ENCODE data around the gene PPT2. TPM values are rescaled to one million over a fixed set of nuclear protein-coding genes. Genes with fewer than 3 reads are reported as not detected.
A peak's percentile ranks its signal among the peaks of the same experiment; 100 is the strongest.
"Not testable (repeated sequence)": the region's sequence is repeated elsewhere in the genome, so short reads cannot be mapped to it uniquely, and the experiment has no call there.

PPT2 gene
- polyA plus RNA-seq, 2 of the 4 experiments (the other 2 are of a cell fraction) = 9.3 to 11.7 TPM

- TF ChIP-seq HOXB13 (CRISPR knock-in tag; IDR thresholded peaks at IDR 0.05; ENCODE audit: low read depth) (no peak), NPAS2 (CRISPR knock-in tag; IDR thresholded peaks at IDR 0.05; ENCODE audit: borderline replicate concordance) (no peak), NR3C1 (IDR thresholded peaks at IDR 0.05) (no peak), JUNB (IDR thresholded peaks at IDR 0.05) (no peak)
Measured at GRCh38 chr6:32183483-32184083, 29.6 kb downstream of the PPT2 start (continued).

GRCh38 chr6:32184084-32184640 lies 30.2 kb downstream of the PPT2 start, which contains the start of gene AGER:
Gene AGER, minus strand, starts transcription at chr6:32184253. Its CDS starts 31 bp downstream, at chr6:32184222.
- Histone ChIP-seq H3K27ac (peak within 1 kb of the TSS; percentile 56 to 61; a peak in 4 of 6 replicates), H3K4me2 (peak within 1 kb of the TSS; percentile 63), H3K9me3 (no peaks in the 10 kb centered on the region), H3K4me3 (no peak within 1 kb of the TSS), H3K4me1 (peaks cover 33% of the 10 kb centered on the region)
- no peak for TF ChIP-seq ZSCAN20 (CRISPR knock-in tag; IDR thresholded peaks at IDR 0.05)
- TF ChIP-seq CEBPB (IDR thresholded peaks at IDR 0.05) = peak in 1 of 2 experiments; percentile 60; a peak in 1 of 4 replicates
- TF ChIP-seq MYC (IDR thresholded peaks at IDR 0.05; ENCODE audit: borderline replicate concordance, low read length) = no peak
- TF ChIP-seq POLR2A (IDR thresholded peaks at IDR 0.05; ENCODE audit: low read length) = no peak
- peak in 1 of 2 experiments; percentile 26; a peak in 1 of 5 replicates for TF ChIP-seq JUN (IDR thresholded peaks at IDR 0.05)
- TF ChIP-seq CHD4 (IDR thresholded peaks at IDR 0.05; ENCODE audit: borderline replicate concordance) = no peak
- ChIA-PET CTCF (no interaction called here), POLR2A (no interaction called here)
- 76% methylated on average over 6 of the region's 6 CpGs for WGBS (ENCODE audit: missing lambda C conversion rate)
- DNase-seq (ENCODE audit: low read depth in 1 of 2, low spot score in 1 of 2) (no peak), FAIRE-seq (no peak), ATAC-seq (no peak)

- H3K4me3 ChIP-seq, CTCF ChIA-PET, FAIRE-seq, H3K9me3 ChIP-seq: not testable (repeated sequence)
- 9% methylated on average over 10 of the region's 11 CpGs for WGBS (ENCODE audit: missing lambda C conversion rate)
- DNase-seq (ENCODE audit: low read depth in 1 of 2, low spot score in 1 of 2) (peak; percentile 61 to 90), ATAC-seq (peak; percentile 81 to 86)
- POLR2A ChIA-PET = interaction anchor here (0.6 to 1.2 kb wide), 3 partner anchors 10 to 786 kb away, joined by 3 to 5 read pairs (median 3); no protein-coding TSS in a partner anchor
- Histone ChIP-seq H3K4me1 (peaks cover 32% of the 10 kb centered on the region), H3K4me2 (peak overlapping the region; percentile 63), H3K27ac (peak overlapping the region; percentile 56 to 61)
Measured at GRCh38 chr6:32185681-32186131, 31.8 kb downstream of the PPT2 start.

GRCh38 chr6:32186151-32186840 lies 32.4 kb downstream of the PPT2 start:
- peak overlapping the region; percentile 63 for H3K4me2 ChIP-seq
- POLR2A ChIA-PET = interaction anchor here (1.2 kb wide), 1 partner anchor 9 kb away, joined by 3 read pairs; no protein-coding TSS in a partner anchor
- ATAC-seq; CTCF ChIA-PET; FAIRE-seq; H3K4me3 ChIP-seq; DNase-seq (ENCODE audit: low read depth in 1 of 2, low spot score in 1 of 2); H3K9me3 ChIP-seq: not testable (repeated sequence)
- H3K27ac ChIP-seq = peak overlapping the region; percentile 51 to 61; a peak in 4 of 6 replicates
- H3K4me1 ChIP-seq = peaks cover 36% of the 10 kb centered on the region
- 65% methylated on average over 9 of the region's 10 CpGs for WGBS (ENCODE audit: missing lambda C conversion rate)

GRCh38 chr6:32187009-32187709 lies 33.2 kb downstream of the PPT2 start:
- no peak for ATAC-seq
- H3K4me2 ChIP-seq = no peak overlapping the region
- POLR2A ChIA-PET = no interaction called here
- H3K27ac ChIP-seq = peak overlapping the region in 1 of 2 experiments; percentile 61; a peak in 2 of 6 replicates
- TF ChIP-seq GATA3 (IDR thresholded peaks at IDR 0.05; ENCODE audit: borderline replicate concordance) (no peak), HEYL (CRISPR knock-in tag; IDR thresholded peaks at IDR 0.05) (no peak)
- CTCF ChIA-PET = interaction anchor here (0.8 kb wide), 1 partner anchor 9 kb away, joined by 3 read pairs; no protein-coding TSS in a partner anchor
- peaks cover 36% of the 10 kb centered on the region for H3K4me1 ChIP-seq
- DNase-seq (ENCODE audit: low read depth in 1 of 2, low spot score in 1 of 2) = no peak
- no peak for FAIRE-seq
- H3K9me3 ChIP-seq = no peaks in the 10 kb centered on the region
- H3K4me3 ChIP-seq = no peak overlapping the region
- WGBS (ENCODE audit: missing lambda C conversion rate) = 86% methylated on average over 12 of the region's 12 CpGs

GRCh38 chr6:32187725-32188380 lies 33.9 kb downstream of the PPT2 start:
- ChIA-PET CTCF (interaction anchor here (0.8 to 1.4 kb wide), 2 partner anchors 8 to 9 kb away, joined by 3 to 6 read pairs; no protein-coding TSS in a partner anchor), POLR2A (interaction anchor here (1.1 kb wide), 1 partner anchor 10 kb away, joined by 3 read pairs; no protein-coding TSS in a partner anchor)
- H3K4me1 ChIP-seq = peaks cover 43% of the 10 kb centered on the region
- H3K27ac ChIP-seq; FAIRE-seq; H3K4me3 ChIP-seq; DNase-seq (ENCODE audit: low read depth in 1 of 2, low spot score in 1 of 2); H3K9me3 ChIP-seq; ATAC-seq: not testable (repeated sequence)
- H3K4me2 ChIP-seq = peak overlapping the region; percentile 99; the same call in 2 of the 3 replicates
- WGBS (ENCODE audit: missing lambda C conversion rate) = 89% methylated on average over 7 of the region's 18 CpGs

All from A549 (cell line).